ENCODE data around the gene HIGD2B. TPM values are rescaled to one million over a fixed set of nuclear protein-coding genes. Genes with fewer than 3 reads are reported as not detected.
"Not testable (repeated sequence)": the region's sequence is repeated elsewhere in the genome, so short reads cannot be mapped to it uniquely, and the experiment has no call there.

The HIGD2B gene
- polyA plus RNA-seq, 4 donors: 0.04 TPM; not detected in 3

DNA sequence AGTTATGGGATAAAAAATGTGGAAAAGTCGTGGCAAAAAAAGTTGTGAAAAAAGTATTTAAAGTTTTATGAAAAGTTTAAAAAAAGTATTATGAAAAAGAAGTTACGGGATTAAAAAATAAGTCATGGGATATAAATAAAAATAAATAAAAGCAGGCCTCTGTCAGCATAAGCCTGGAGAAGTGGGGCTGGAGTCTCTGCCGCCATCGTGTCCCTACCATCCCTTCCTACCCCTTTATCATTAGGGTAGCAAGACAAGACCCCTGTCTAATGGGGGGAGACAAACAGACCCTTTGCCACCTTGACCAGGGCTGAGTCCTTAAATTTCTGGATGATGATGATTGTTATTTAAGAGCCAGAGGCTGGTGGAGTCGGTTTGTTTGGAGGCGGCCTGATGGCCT is 16.2 kb downstream of the HIGD2B start:
- not testable (repeated sequence) for H3K36me3 ChIP-seq (ENCODE audit: control insufficient read depth in 3 of 3, insufficient read depth in 2 of 3, low read depth in 1 of 3, low read length in 3 of 3); H3K27me3 ChIP-seq (ENCODE audit: control insufficient read depth in 3 of 3, insufficient read depth in 3 of 3, low read length in 3 of 3); H3K4me3 ChIP-seq (ENCODE audit: low read depth in 1 of 3, low read length in 3 of 3); H3K27ac ChIP-seq (ENCODE audit: low read depth in 1 of 3, low read length in 2 of 3); DNase-seq; H3K9me3 ChIP-seq (ENCODE audit: control insufficient read depth in 2 of 2, insufficient read depth in 1 of 2, low read depth in 1 of 2, low read length in 1 of 2); FAIRE-seq; H3K4me1 ChIP-seq (ENCODE audit: control insufficient read depth in 3 of 3, insufficient read depth in 2 of 3, low read depth in 1 of 3, low read length in 2 of 3)
- 86 to 96% (median 92%) methylated on average over 2 to 5 of the region's 6 CpGs for WGBS, 3 donors

DNA sequence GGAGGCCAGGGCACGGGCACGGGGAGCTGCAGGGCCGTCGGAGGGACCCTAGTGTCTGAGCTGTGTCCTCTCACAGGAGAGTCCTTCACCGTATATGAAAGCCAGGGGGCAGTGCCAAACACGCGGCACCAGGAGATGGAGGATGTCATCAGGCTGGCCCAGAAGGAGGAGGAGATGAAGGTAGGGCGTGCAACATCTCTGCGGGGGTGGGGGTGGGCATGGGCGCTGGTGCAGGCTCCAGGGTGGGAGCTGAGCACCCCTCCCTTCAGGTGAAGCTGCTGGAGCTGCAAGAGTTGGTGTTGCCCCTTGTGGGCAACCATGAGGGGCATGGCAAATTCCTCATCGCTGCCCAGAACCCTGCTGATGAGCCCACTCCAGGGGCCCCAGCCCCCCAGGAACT is 20.3 kb downstream of the HIGD2B start:
- H3K27me3 ChIP-seq (ENCODE audit: control insufficient read depth in 3 of 3, insufficient read depth in 3 of 3, low read length in 3 of 3); DNase-seq; FAIRE-seq; H3K36me3 ChIP-seq (ENCODE audit: control insufficient read depth in 3 of 3, insufficient read depth in 2 of 3, low read depth in 1 of 3, low read length in 3 of 3); H3K9me3 ChIP-seq (ENCODE audit: control insufficient read depth in 2 of 2, insufficient read depth in 1 of 2, low read depth in 1 of 2, low read length in 1 of 2); H3K27ac ChIP-seq (ENCODE audit: low read depth in 1 of 3, low read length in 2 of 3); H3K4me3 ChIP-seq (ENCODE audit: low read depth in 1 of 3, low read length in 3 of 3); H3K4me1 ChIP-seq (ENCODE audit: control insufficient read depth in 3 of 3, insufficient read depth in 2 of 3, low read depth in 1 of 3, low read length in 2 of 3): not testable (repeated sequence)
- WGBS, 3 donors: 63 to 71% (median 66%) methylated on average over 3 to 5 of the region's 11 CpGs

DNA sequence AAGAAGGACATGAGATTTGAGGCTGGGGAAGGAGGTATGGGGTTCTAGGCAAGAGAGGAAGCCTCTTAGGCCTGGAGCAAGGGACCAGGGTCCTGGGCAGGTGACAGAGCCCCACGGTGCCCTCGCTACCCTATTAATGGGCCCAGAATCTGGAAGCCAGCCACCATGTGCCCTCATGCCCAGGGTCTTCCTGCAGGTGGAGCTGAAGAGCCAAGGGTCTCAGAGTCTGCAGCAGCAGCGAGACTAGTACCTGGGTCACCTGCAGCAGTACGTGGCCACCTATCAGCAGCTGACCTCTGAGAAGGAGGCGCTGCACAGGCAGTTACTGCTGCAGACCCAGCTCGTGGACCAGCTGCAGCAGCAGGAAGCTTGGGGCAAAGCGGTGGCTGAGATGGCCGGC is 22.1 kb downstream of the HIGD2B start:
- H3K27me3 ChIP-seq (ENCODE audit: control insufficient read depth in 3 of 3, insufficient read depth in 3 of 3, low read length in 3 of 3); H3K27ac ChIP-seq (ENCODE audit: low read depth in 1 of 3, low read length in 2 of 3); H3K4me3 ChIP-seq (ENCODE audit: low read depth in 1 of 3, low read length in 3 of 3); H3K4me1 ChIP-seq (ENCODE audit: control insufficient read depth in 3 of 3, insufficient read depth in 2 of 3, low read depth in 1 of 3, low read length in 2 of 3); FAIRE-seq; H3K36me3 ChIP-seq (ENCODE audit: control insufficient read depth in 3 of 3, insufficient read depth in 2 of 3, low read depth in 1 of 3, low read length in 3 of 3); H3K9me3 ChIP-seq (ENCODE audit: control insufficient read depth in 2 of 2, insufficient read depth in 1 of 2, low read depth in 1 of 2, low read length in 1 of 2); DNase-seq: not testable (repeated sequence)
- WGBS, 3 donors: 44 to 69% methylated on average over 2 to 3 of the region's 8 CpGs; no CpG with 5 or more reads in 1 of the 3 donors

DNA sequence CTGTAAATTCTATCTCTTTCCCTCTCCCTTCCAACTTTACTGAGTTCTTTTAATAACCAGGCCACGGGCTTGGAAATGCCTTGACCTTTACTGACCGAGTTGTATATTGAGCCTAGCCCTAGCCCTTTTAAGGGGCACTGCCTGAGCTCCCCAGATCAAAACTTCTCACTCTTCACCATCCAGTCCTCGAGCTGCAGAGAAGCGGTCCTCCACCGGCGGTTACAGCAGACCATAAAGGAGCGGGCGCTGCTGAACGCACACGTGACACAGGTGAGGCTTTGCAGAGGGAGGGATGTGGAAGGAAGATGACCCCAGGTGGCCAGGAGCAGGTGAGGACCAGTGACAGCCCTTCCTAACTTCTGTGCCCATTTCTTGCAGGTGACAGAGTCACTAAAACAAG is 24.9 kb downstream of the HIGD2B start:
- not testable (repeated sequence) for DNase-seq; FAIRE-seq; H3K9me3 ChIP-seq (ENCODE audit: control insufficient read depth in 2 of 2, insufficient read depth in 1 of 2, low read depth in 1 of 2, low read length in 1 of 2); H3K4me3 ChIP-seq (ENCODE audit: low read depth in 1 of 3, low read length in 3 of 3); H3K27me3 ChIP-seq (ENCODE audit: control insufficient read depth in 3 of 3, insufficient read depth in 3 of 3, low read length in 3 of 3); H3K27ac ChIP-seq (ENCODE audit: low read depth in 1 of 3, low read length in 2 of 3); H3K36me3 ChIP-seq (ENCODE audit: control insufficient read depth in 3 of 3, insufficient read depth in 2 of 3, low read depth in 1 of 3, low read length in 3 of 3); H3K4me1 ChIP-seq (ENCODE audit: control insufficient read depth in 3 of 3, insufficient read depth in 2 of 3, low read depth in 1 of 3, low read length in 2 of 3)
- 76 to 80% (median 78%) methylated on average over 8 of the region's 10 CpGs for WGBS, 3 donors

DNA sequence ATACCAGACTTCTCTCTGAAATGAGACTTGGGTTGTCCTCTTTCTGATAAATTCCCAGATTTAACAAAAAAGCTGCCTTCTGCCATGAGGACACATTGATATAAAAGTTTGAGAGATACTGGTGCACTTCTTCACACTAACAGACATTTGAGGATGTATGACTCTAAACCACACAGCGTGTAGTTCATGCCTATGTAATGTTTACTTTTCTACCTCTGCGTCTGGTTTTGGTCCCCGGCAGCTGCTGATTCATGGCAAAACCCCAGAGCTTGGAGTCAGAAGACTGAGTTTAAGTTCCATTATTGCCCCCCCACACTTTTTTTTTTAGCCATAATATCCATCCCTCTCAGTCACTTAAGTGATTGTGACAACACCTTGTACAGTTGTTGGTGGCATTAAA is 30.0 kb downstream of the HIGD2B start:
- H3K4me3 ChIP-seq (ENCODE audit: low read depth in 1 of 3, low read length in 3 of 3); DNase-seq; H3K27me3 ChIP-seq (ENCODE audit: control insufficient read depth in 3 of 3, insufficient read depth in 3 of 3, low read length in 3 of 3); H3K27ac ChIP-seq (ENCODE audit: low read depth in 1 of 3, low read length in 2 of 3); H3K9me3 ChIP-seq (ENCODE audit: control insufficient read depth in 2 of 2, insufficient read depth in 1 of 2, low read depth in 1 of 2, low read length in 1 of 2); H3K4me1 ChIP-seq (ENCODE audit: control insufficient read depth in 3 of 3, insufficient read depth in 2 of 3, low read depth in 1 of 3, low read length in 2 of 3); H3K36me3 ChIP-seq (ENCODE audit: control insufficient read depth in 3 of 3, insufficient read depth in 2 of 3, low read depth in 1 of 3, low read length in 3 of 3); FAIRE-seq: not testable (repeated sequence)
- WGBS, 3 donors: no CpG with 5 or more reads among the region's 3 CpGs

DNA sequence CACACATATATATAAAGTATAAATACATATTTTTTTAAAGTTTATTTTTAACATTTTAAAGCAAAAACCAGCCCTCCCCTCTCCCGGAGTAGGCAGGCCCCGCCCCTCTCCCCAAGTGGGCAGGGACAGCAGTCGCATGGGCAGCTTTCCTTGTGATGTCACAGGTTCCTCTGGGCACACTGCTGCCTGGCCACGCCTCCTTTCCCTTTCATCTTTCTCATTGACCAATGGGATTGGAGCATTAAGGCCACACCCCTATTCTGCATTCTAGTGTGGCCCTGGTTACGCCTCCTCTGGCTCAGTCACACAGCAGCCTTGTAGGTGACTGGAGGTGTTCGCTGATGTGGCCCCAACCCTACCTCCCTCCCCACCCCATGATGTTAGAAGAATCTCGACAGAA is 31.6 kb downstream of the HIGD2B start, which contains the start of gene GOLGA6B:
Gene GOLGA6B (plus strand): TSS at position 301 of the 400 bp plus-strand sequence. CDS start 41 bp downstream, at position 342.
- H3K36me3 ChIP-seq (ENCODE audit: control insufficient read depth in 3 of 3, insufficient read depth in 2 of 3, low read depth in 1 of 3, low read length in 3 of 3); H3K27ac ChIP-seq (ENCODE audit: low read depth in 1 of 3, low read length in 2 of 3); H3K9me3 ChIP-seq (ENCODE audit: control insufficient read depth in 2 of 2, insufficient read depth in 1 of 2, low read depth in 1 of 2, low read length in 1 of 2); H3K27me3 ChIP-seq (ENCODE audit: control insufficient read depth in 3 of 3, insufficient read depth in 3 of 3, low read length in 3 of 3); FAIRE-seq; H3K4me1 ChIP-seq (ENCODE audit: control insufficient read depth in 3 of 3, insufficient read depth in 2 of 3, low read depth in 1 of 3, low read length in 2 of 3); DNase-seq; H3K4me3 ChIP-seq (ENCODE audit: low read depth in 1 of 3, low read length in 3 of 3): not testable (repeated sequence)
- no CpG with 5 or more reads among the region's 7 CpGs for WGBS, 3 donors

DNA sequence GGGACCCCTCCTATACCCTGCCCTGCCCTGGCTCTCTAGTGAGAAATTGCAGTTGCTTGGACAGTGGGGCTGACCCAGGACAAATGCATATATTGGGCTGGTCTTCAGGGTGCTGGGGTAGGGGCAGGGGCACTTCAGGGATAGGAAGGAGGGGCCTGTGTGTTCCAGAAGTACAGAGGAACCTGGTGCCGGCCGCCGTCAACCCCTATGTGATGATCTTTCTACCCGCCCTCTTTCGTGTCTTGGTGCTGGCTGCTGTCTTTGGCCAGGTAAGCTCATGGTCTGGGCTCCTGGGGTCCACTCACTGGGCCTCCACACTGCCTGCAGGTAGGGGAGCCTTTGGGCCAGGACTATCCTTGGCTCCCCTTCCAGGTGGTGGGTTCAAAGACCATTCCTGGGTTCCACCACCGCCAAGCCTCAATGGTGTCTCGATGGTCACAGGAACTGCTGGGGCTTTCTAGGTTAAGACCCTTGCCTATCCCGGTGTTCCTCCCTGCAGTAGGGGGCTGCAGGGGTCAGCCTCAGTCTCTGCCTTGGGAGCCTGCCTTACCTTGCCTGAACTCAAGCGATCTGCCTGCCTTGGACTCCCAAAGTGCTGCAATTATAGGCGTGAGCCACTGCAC is 37.2 kb downstream of the HIGD2B start:
- not testable (repeated sequence) for H3K4me1 ChIP-seq (ENCODE audit: control insufficient read depth in 3 of 3, insufficient read depth in 2 of 3, low read depth in 1 of 3, low read length in 2 of 3); H3K9me3 ChIP-seq (ENCODE audit: control insufficient read depth in 2 of 2, insufficient read depth in 1 of 2, low read depth in 1 of 2, low read length in 1 of 2); H3K27ac ChIP-seq (ENCODE audit: low read depth in 1 of 3, low read length in 2 of 3); DNase-seq; H3K36me3 ChIP-seq (ENCODE audit: control insufficient read depth in 3 of 3, insufficient read depth in 2 of 3, low read depth in 1 of 3, low read length in 3 of 3); H3K27me3 ChIP-seq (ENCODE audit: control insufficient read depth in 3 of 3, insufficient read depth in 3 of 3, low read length in 3 of 3); FAIRE-seq; H3K4me3 ChIP-seq (ENCODE audit: low read depth in 1 of 3, low read length in 3 of 3)
- 79 to 83% (median 81%) methylated on average over 8 of the region's 10 CpGs for WGBS, 3 donors

DNA sequence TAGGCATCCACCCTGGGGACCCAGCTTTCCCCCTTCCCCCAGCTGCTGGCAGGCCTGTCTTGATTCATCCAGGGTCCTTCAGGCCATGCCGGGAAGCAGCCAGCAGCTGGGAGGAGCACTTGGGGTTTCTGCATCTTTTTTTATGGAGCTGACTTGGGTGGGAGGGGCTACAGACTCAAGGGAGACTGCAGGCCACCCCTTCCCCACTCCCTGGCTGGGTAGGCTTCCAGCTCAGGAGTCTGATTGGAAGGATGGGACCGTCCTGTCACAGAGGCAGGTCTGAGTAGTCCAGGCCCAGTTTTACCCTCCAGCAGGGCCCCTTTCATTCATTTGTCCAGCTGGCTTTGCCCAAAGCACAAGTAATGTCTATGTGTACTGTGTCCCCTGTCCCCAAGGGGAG is 43.7 kb downstream of the HIGD2B start:
- not testable (repeated sequence) for FAIRE-seq; H3K27ac ChIP-seq (ENCODE audit: low read depth in 1 of 3, low read length in 2 of 3); H3K9me3 ChIP-seq (ENCODE audit: control insufficient read depth in 2 of 2, insufficient read depth in 1 of 2, low read depth in 1 of 2, low read length in 1 of 2); H3K4me3 ChIP-seq (ENCODE audit: low read depth in 1 of 3, low read length in 3 of 3); DNase-seq; H3K4me1 ChIP-seq (ENCODE audit: control insufficient read depth in 3 of 3, insufficient read depth in 2 of 3, low read depth in 1 of 3, low read length in 2 of 3); H3K36me3 ChIP-seq (ENCODE audit: control insufficient read depth in 3 of 3, insufficient read depth in 2 of 3, low read depth in 1 of 3, low read length in 3 of 3); H3K27me3 ChIP-seq (ENCODE audit: control insufficient read depth in 3 of 3, insufficient read depth in 3 of 3, low read length in 3 of 3)
- WGBS, 3 donors: no CpG with 5 or more reads among the region's 2 CpGs
